ENCODE data around the gene RNF180. TPM values are rescaled to one million over a fixed set of nuclear protein-coding genes. Genes with fewer than 3 reads are reported as not detected.
A peak's percentile ranks its signal among the peaks of the same experiment; 100 is the strongest.

Gene RNF180
- total RNA-seq, 4 donors from 2014 or later: 3.7 to 14.3 (median 5.2) TPM

GRCh38 chr5:64331597-64332277 is 166.1 kb downstream of the RNF180 start:
- in situ Hi-C loops (cut with MboI; ENCODE audit: low sequenced_read_pairs in 4 of 4) (no loop called here), intact Hi-C loops (cut with DNase I; ENCODE audit: low total_unique reads) (no loop called here)
- Histone ChIP-seq H3K9me3 (no peaks in the 10 kb centered on the region), H3K27ac (peak overlapping the region in 1 of 4 donors; percentile 68), H3K27me3 (no peaks in the 10 kb centered on the region), H3K4me3 (no peak overlapping the region), H3K4me1 (peaks cover 16 to 18% of the 10 kb centered on the region in 2 donors), H3K36me3 (no peaks in the 10 kb centered on the region)
- TF ChIP-seq, protein P1, sequence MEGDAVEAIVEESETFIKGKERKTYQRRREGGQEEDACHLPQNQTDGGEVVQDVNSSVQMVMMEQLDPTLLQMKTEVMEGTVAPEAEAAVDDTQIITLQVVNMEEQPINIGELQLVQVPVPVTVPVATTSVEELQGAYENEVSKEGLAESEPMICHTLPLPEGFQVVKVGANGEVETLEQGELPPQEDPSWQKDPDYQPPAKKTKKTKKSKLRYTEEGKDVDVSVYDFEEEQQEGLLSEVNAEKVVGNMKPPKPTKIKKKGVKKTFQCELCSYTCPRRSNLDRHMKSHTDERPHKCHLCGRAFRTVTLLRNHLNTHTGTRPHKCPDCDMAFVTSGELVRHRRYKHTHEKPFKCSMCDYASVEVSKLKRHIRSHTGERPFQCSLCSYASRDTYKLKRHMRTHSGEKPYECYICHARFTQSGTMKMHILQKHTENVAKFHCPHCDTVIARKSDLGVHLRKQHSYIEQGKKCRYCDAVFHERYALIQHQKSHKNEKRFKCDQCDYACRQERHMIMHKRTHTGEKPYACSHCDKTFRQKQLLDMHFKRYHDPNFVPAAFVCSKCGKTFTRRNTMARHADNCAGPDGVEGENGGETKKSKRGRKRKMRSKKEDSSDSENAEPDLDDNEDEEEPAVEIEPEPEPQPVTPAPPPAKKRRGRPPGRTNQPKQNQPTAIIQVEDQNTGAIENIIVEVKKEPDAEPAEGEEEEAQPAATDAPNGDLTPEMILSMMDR (IDR thresholded peaks at IDR 0.05 in 4 of 5, conservative IDR thresholded peaks at IDR 0.05 in 1 of 5): no peak
- no peak for TF ChIP-seq POLR2A (IDR thresholded peaks at IDR 0.05)
- ATAC-seq (peak; percentile 95 to 98), DNase-seq (peak; percentile 77 to 88)

GRCh38 chr5:64333886-64334285 is 168.2 kb downstream of the RNF180 start:
- DNase-seq (no peak), ATAC-seq (no peak)
- Histone ChIP-seq H3K4me1 (peaks cover 16 to 18% of the 10 kb centered on the region in 2 donors), H3K4me3 (no peak overlapping the region), H3K27ac (no peak overlapping the region), H3K9me3 (no peaks in the 10 kb centered on the region), H3K27me3 (no peaks in the 10 kb centered on the region), H3K36me3 (no peaks in the 10 kb centered on the region)
- in situ Hi-C loops (cut with MboI; ENCODE audit: low sequenced_read_pairs in 4 of 4): no loop called here
- TF ChIP-seq, protein P1 (IDR thresholded peaks at IDR 0.05 in 4 of 5, conservative IDR thresholded peaks at IDR 0.05 in 1 of 5): no peak
- no peak for TF ChIP-seq POLR2A (IDR thresholded peaks at IDR 0.05)
- intact Hi-C loops (cut with DNase I; ENCODE audit: low total_unique reads): no loop called here

GRCh38 chr5:64339769-64340168 is 174.1 kb downstream of the RNF180 start:
- intact Hi-C loops (cut with DNase I; ENCODE audit: low total_unique reads): no loop called here
- Histone ChIP-seq H3K4me3 (no peak overlapping the region), H3K27me3 (no peaks in the 10 kb centered on the region), H3K4me1 (no peaks in the 10 kb centered on the region), H3K36me3 (no peaks in the 10 kb centered on the region), H3K27ac (no peak overlapping the region), H3K9me3 (no peaks in the 10 kb centered on the region)
- ATAC-seq: no peak
- in situ Hi-C loops (cut with MboI; ENCODE audit: low sequenced_read_pairs in 4 of 4): no loop called here
- no peak for DNase-seq
- TF ChIP-seq, protein P1 (IDR thresholded peaks at IDR 0.05 in 4 of 5, conservative IDR thresholded peaks at IDR 0.05 in 1 of 5): no peak
- no peak for TF ChIP-seq POLR2A (IDR thresholded peaks at IDR 0.05)

GRCh38 chr5:64340293-64340692 is 174.7 kb downstream of the RNF180 start:
- no peak overlapping the region for H3K4me3 ChIP-seq
- intact Hi-C loops (cut with DNase I; ENCODE audit: low total_unique reads): no loop called here
- no peaks in the 10 kb centered on the region for H3K27me3 ChIP-seq
- no peaks in the 10 kb centered on the region for H3K4me1 ChIP-seq
- no peaks in the 10 kb centered on the region for H3K9me3 ChIP-seq
- H3K36me3 ChIP-seq: no peaks in the 10 kb centered on the region
- ATAC-seq (no peak), DNase-seq (no peak)
- TF ChIP-seq POLR2A (IDR thresholded peaks at IDR 0.05): no peak
- TF ChIP-seq, protein P1 (IDR thresholded peaks at IDR 0.05 in 4 of 5, conservative IDR thresholded peaks at IDR 0.05 in 1 of 5): no peak
- in situ Hi-C loops (cut with MboI; ENCODE audit: low sequenced_read_pairs in 4 of 4): no loop called here
- no peak overlapping the region for H3K27ac ChIP-seq

DNA sequence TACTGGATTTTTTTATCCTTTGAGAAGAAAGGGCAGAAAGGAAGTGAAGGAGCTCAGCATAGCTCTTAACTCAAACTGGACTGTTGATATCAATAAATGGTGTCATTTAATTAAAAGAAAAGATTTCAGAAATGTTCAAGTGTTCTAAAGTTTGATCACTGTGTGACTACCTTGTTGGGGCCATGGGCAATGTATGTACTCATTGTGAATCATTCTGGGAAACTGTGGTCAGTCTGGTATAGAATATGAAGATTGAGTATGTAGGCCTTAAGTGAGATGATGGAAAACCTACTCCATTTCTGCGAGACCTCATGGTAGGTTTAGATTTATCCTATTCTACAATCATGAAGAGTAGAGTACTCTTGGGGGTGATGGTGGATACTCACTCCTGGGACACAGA is 175.7 kb downstream of the RNF180 start:
- no peak overlapping the region for H3K4me3 ChIP-seq
- intact Hi-C loops (cut with DNase I; ENCODE audit: low total_unique reads) (no loop called here), in situ Hi-C loops (cut with MboI; ENCODE audit: low sequenced_read_pairs in 4 of 4) (no loop called here)
- DNase-seq: no peak
- no peak for TF ChIP-seq POLR2A (IDR thresholded peaks at IDR 0.05)
- TF ChIP-seq, protein P1 (IDR thresholded peaks at IDR 0.05 in 4 of 5, conservative IDR thresholded peaks at IDR 0.05 in 1 of 5): no peak
- ATAC-seq: no peak
- H3K27ac ChIP-seq: no peak overlapping the region
- H3K36me3 ChIP-seq: no peaks in the 10 kb centered on the region
- H3K27me3 ChIP-seq: no peaks in the 10 kb centered on the region
- no peaks in the 10 kb centered on the region for H3K9me3 ChIP-seq
- no peaks in the 10 kb centered on the region for H3K4me1 ChIP-seq
